NCI-H2081 (cell line): ENCODE measurements around the gene ZNF726.
"Not testable (repeated sequence)": the region's sequence is repeated elsewhere in the genome, so short reads cannot be mapped to it uniquely, and the experiment has no call there.

Experiments used
- DNase-seq, 2 experiments: peaks; one replicate each; lab custom pipeline; 2025; lab: John Stamatoyannopoulos, UW

Gene ZNF726

GRCh38 chr19:23946569-23946968, 31.9 kb downstream of the ZNF726 start:
- DNase-seq: no peak

GRCh38 chr19:23949611-23950010, 34.9 kb downstream of the ZNF726 start:
- DNase-seq: no peak

GRCh38 chr19:23956051-23956450, 41.4 kb downstream of the ZNF726 start:
- no peak for DNase-seq

- DNase-seq: no peak
Observed at GRCh38 chr19:23957660-23958281, 43.1 kb downstream of the ZNF726 start.

GRCh38 chr19:23963396-23963795, 48.7 kb downstream of the ZNF726 start:
- DNase-seq: not testable (repeated sequence)

GRCh38 chr19:23963881-23964280, 49.2 kb downstream of the ZNF726 start:
- DNase-seq: not testable (repeated sequence)

GRCh38 chr19:23964334-23964733, 49.6 kb downstream of the ZNF726 start:
- DNase-seq: not testable (repeated sequence)

- DNase-seq: no peak
Observed at GRCh38 chr19:23969630-23970029, 54.9 kb downstream of the ZNF726 start.

- no peak for DNase-seq
Observed at GRCh38 chr19:23971598-23971997, 56.9 kb downstream of the ZNF726 start.

GRCh38 chr19:23972161-23972560, 57.5 kb downstream of the ZNF726 start:
- DNase-seq: no peak

GRCh38 chr19:23974941-23975340, 60.3 kb downstream of the ZNF726 start:
- DNase-seq: no peak

- DNase-seq: not testable (repeated sequence)
Observed at GRCh38 chr19:23976631-23977030, 61.9 kb downstream of the ZNF726 start.

GRCh38 chr19:23977256-23977655, 62.6 kb downstream of the ZNF726 start:
- DNase-seq: not testable (repeated sequence)

GRCh38 chr19:23978068-23978467, 63.4 kb downstream of the ZNF726 start:
- DNase-seq: no peak

- DNase-seq: no peak
Observed at GRCh38 chr19:23980805-23981204, 66.1 kb downstream of the ZNF726 start.

- DNase-seq: no peak
Observed at GRCh38 chr19:23981863-23982262, 67.2 kb downstream of the ZNF726 start.

- DNase-seq: no peak
Observed at GRCh38 chr19:23983406-23983805, 68.7 kb downstream of the ZNF726 start.
